ENCODE data around the gene HK1.

Gene HK1

DNA sequence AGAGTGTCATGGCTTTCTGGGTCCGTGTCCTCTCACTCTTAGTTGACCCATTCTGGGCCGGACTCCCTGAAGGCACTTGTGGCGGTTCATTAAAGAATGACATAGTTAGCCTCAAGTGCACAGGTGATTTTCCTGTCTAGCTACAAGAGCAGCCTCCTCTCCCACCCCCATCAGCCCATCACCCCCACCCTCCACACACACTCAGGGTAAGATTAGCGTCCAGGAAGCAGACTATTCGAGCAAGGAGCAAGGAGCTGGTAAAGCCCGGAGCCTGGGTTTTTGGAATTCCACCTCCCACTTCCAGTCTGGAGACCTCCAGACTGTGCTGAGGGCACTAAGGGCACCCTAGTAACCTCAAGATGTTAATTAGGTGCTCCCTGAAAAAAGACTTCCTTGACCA lies 98.9 kb downstream of the HK1 start:
- DNase-seq (ENCODE audit: low spot score): no peak

DNA sequence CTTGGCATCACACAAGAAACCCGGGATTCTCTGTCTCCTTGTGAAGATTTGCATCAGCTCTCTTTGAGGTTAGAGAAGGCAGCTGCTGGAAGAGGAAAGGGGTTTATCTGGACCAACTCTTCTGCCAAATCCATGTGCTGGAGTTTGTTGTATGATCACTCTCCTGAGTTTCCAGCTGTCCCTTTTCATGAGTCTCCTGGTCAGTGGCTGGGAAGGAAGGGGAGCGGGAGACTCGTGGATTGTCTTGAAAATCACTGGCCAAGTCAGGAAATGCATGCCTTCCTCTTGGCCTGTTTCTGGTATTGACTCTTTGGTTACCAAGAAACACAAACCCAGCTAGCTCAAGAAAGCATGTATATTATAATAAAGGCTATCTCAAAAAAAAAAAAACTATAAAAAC lies 99.6 kb downstream of the HK1 start:
- DNase-seq (ENCODE audit: low spot score): no peak

DNA sequence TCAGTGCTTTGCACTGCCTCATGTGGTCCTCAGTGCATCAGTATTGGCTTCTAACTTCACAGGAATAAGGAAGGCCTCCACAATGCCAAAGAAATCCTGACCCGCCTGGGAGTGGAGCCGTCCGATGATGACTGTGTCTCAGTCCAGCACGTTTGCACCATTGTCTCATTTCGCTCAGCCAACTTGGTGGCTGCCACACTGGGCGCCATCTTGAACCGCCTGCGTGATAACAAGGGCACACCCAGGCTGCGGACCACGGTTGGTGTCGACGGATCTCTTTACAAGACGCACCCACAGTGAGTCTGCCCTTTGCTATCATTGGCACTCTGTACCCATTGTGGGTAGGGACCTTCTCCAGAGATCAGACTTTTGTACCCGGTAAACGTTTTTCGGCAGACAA lies 101.5 kb downstream of the HK1 start:
- no peak for DNase-seq (ENCODE audit: low spot score)

DNA sequence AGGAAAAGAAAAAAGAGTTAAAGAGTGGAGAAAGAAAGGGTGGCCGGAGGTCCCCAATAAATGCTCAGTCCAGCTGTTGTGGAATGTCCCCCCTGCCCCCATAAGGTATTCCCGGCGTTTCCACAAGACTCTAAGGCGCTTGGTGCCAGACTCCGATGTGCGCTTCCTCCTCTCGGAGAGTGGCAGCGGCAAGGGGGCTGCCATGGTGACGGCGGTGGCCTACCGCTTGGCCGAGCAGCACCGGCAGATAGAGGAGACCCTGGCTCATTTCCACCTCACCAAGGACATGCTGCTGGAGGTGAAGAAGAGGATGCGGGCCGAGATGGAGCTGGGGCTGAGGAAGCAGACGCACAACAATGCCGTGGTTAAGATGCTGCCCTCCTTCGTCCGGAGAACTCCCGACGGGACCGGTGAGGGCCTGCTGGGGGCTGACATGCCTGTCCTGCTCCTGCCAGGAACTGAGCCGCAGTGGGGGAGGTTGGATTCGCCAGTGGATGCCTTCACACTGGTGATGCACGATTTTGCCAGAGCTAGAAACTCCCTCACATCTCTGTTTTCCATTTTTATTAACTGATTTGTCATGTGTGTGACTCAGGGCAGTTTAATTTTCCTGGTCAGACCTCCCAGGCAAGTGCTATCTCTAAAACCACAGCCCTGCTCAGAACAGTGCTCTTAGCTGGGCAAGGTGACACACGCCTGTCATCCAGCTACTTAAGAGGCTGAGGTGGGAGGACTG lies 104.3 kb downstream of the HK1 start:
- DNase-seq (ENCODE audit: low spot score): no peak

DNA sequence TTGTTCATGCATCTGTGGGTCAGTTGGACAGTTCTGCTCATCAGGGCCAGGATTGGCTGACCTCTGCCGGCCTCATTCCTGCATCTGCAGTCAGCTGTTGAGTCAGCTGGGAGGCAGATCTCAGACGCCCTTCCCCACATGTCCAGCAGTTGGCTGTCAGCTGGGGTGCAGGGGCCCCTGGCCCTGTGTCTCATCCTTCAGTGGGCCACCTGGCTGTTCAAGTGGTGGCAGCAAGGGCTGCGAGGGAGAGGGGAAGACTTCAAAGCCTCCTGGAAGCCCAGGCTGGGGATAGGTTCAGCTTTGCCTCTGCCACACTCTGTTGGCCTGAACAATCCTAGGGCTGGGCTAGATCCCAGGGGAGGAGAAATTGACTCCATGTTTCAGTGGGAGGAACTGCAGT lies 105.3 kb downstream of the HK1 start:
- DNase-seq (ENCODE audit: low spot score): no peak

DNA sequence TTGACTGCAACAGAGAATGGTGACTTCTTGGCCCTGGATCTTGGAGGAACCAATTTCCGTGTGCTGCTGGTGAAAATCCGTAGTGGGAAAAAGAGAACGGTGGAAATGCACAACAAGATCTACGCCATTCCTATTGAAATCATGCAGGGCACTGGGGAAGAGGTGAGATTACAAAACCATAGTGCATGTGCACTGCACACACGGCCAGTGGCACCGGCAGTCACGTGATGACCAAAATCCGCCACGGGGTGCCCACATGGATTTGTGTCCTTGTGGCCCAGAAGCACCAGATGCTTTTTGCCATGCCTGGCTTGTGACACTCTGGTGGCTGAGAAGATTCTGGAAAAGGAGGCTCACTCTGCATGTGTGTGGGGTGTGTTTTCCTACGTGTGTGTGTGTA lies 106.0 kb downstream of the HK1 start:
- no peak for DNase-seq (ENCODE audit: low spot score)

DNA sequence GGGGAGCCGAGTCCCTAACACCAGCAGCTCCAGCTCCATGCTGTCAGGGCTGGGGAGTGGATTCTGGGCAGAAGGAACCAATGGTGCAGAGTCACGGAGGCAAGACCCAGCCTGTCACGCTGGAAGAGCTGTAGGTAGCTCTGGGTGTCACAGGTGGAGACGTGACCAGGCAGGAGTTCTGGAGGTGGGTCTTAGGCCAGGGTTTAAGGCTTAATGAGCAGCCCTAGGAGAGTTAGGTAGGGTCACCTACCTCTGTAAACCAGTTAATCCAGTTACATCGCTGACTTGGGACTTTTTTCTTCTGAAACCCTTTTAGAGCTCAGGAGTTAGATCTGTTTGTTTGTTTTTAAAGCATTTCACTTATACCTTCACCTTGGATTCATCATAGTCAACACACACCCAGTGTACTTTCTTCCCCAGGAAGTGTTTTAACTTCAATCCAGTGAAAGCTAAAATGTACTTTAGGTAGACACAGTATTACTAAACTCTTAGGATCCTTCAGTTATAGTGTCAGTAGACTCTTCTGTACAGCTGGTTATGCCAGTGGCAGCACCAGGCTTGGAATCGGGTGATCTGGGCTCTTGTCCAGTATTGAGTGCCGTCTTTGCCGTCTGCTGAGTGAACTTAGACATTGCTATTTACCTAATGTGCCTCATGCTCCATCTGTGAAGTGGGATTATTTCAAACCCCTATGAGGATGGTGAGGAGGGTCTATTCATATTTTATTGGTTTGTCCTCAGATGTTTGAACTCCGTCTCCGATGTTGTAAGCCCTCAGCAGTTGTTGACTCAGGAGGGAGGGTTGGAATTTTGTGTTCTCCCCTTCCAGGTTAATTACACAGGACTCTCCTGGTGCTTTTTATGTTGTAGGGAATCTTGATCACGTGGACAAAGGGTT lies 107.4 kb downstream of the HK1 start:
- DNase-seq (ENCODE audit: low spot score): no peak

DNA sequence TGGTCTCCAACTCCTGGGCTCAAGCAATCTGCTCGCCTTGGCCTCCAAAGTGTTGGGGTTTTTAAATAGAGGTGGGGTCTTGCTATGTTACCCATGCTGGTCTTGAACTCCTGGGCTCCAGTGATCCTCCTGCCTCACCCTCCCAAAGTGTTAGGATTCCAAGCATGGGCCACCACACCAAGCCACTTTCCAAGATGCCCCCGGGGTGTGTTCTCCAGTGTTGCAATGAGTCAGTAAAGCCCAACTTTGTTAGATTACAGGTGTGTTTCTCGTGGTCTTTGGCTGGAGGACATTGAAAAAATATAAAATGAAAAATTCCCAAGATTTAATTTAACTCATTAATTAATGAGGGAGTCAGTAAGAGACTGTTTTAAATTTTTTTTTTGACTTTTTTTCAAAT lies 109.2 kb downstream of the HK1 start:
- no peak for DNase-seq (ENCODE audit: low spot score)

DNA sequence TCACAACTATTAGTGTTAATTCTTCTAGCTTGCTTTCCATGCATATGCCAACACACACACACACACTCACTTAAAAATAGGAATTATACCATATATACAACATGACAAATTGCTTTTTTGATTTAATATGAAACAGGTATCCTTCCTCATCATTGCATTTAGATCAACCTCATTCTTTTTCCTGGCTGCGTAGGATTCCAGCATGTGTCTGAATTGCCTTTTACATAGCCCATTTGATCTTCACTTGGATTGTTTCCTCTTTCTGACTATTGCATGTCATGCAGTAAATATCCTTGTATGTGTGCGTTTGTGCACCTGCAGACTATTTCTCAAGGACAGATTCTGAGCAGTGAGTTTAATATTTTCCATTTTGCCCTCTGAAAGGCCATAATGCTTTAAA lies 110.2 kb downstream of the HK1 start:
- DNase-seq (ENCODE audit: low spot score): no peak

DNA sequence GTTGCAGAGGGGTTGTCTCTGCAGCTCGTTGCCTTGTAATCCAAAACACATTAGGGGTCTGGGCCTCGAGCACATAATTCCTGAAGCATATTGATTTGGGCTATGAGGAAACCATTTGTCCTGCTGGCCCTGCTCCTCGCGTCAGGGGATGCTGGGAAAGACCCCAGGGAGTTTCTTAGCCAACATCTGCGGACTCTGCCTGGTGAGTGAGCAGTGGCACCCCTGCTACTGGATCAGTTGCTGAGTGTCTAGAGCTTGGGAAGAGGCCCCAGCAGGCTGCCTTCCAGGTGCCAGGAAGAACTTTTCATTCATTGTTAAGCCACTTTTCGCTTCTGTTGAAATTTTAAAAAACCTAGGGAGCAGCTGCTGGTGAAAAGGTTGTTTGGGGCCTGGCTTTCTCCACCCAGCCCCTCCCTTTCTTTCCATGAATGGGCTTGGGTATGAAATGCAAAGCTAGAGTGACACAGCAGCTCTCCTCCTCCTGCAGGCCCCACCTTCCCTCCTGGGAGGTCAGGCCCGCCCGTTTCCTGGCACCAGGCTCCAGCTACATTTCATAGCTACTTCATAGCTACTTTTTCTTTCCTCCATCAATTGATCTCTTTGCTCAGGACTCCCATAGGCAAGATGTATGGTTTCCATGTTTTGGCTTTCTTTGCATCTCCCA lies 111.7 kb downstream of the HK1 start:
- no peak for DNase-seq (ENCODE audit: low spot score)

DNA sequence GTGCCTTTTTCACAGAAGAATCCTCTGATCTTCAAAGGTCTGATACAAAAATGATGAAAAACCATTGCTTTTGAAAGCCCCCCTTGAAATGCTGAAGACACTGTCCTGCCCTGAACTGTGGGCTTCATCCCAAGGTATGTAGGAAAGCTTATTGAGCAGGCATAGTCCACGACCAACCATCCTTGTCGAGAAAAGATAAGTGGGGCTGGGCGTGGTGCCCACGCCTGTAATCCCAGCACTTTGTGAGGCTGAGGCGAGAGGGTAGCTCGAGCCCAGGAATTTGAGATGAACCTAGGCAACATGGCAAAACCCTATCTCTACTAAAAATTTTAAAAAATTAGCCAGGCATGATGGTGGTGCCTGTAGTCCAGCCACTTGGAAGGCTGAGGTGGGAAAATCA lies 112.9 kb downstream of the HK1 start:
- DNase-seq (ENCODE audit: low spot score): no peak

DNA sequence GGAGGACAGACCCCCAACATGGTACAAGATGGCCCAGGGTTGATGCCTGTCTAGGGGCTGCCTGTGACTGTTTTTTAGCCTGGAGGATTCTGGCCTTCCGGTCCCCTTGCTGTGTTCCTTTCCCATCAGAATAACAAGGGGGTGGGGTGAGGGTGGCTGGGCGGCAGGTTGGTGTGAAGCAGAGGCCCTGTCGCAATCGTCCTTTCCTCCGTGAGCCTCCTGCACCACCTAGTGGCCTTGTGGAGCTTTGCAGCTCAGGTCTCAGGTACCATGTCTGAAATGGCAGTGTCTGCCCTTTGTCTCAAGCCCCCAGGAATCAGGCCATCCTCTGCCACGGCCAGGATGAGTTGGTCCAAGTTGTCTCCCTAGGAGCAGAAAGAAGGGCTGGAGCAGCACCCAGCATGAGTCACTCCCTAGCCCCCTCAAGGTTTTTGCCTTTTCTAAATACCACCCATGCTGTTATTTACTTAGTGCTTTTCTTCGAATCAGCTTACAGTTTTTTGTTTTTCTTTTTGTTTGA lies 114.2 kb downstream of the HK1 start:
- DNase-seq (ENCODE audit: low spot score): peak; percentile 81

DNA sequence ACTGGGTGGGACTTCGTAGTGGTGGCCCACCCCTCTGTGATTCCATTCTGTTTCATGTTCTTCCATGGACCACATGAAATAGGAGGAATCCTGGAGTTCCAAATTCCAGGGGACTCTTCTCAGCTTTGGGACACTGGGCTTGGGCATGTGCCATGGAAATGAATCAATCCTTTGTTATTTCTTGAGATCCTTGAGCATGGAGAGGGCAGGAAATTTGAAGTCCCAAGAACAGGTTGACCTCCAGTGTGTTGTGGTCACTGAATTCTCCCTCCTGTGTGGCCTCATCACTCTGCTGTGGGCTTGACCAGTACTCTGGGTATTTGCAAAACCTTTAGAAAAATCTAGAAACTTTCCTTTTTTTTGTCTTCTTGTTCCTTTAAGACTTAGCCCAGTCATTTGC lies 115.7 kb downstream of the HK1 start:
- DNase-seq (ENCODE audit: low spot score): no peak

DNA sequence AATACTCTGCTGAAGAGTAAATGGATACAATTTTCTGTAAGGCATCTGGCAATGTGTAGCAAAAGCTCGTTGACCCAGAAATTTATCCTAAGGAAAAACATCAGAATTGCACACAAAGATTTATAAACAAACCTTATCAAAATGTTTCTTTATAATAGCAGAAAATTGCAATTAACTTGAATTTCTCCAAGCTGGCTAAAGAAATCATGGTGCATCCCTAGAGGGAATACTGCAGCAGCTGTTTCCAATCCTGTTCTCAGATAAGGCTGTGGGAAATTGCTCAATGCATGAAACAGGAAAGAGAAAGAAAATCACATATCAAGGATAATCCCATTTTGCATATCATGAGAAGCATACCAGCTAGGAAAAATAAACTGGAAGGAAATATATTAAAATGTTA lies 119.7 kb downstream of the HK1 start:
- DNase-seq (ENCODE audit: low spot score): no peak

DNA sequence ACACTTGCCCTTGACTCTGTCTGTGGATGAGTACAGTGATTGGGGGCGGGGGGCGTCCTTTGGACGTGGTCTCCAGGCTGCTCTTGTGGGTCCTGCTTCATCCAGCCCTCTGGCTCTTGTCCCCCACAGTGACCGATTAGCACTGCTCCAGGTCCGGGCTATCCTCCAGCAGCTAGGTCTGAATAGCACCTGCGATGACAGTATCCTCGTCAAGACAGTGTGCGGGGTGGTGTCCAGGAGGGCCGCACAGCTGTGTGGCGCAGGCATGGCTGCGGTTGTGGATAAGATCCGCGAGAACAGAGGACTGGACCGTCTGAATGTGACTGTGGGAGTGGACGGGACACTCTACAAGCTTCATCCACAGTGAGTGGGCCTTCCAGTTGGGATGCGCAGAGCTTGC lies 120.2 kb downstream of the HK1 start:
- no peak for DNase-seq (ENCODE audit: low spot score)

DNA sequence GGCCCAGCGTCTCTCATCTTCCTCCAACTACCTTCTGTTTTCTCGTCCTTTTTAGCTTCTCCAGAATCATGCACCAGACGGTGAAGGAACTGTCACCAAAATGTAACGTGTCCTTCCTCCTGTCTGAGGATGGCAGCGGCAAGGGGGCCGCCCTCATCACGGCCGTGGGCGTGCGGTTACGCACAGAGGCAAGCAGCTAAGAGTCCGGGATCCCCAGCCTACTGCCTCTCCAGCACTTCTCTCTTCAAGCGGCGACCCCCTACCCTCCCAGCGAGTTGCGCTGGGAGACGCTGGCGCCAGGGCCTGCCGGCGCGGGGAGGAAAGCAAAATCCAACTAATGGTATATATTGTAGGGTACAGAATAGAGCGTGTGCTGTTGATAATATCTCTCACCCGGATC lies 122.6 kb downstream of the HK1 start:
- DNase-seq (ENCODE audit: low spot score): no peak

DNA sequence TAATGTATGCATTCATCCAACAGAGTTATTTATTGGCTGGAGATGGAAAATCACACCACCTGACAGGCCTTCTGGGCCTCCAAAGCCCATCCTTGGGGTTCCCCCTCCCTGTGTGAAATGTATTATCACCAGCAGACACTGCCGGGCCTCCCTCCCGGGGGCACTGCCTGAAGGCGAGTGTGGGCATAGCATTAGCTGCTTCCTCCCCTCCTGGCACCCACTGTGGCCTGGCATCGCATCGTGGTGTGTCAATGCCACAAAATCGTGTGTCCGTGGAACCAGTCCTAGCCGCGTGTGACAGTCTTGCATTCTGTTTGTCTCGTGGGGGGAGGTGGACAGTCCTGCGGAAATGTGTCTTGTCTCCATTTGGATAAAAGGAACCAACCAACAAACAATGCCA lies 123.1 kb downstream of the HK1 start:
- DNase-seq (ENCODE audit: low spot score): no peak

DNA sequence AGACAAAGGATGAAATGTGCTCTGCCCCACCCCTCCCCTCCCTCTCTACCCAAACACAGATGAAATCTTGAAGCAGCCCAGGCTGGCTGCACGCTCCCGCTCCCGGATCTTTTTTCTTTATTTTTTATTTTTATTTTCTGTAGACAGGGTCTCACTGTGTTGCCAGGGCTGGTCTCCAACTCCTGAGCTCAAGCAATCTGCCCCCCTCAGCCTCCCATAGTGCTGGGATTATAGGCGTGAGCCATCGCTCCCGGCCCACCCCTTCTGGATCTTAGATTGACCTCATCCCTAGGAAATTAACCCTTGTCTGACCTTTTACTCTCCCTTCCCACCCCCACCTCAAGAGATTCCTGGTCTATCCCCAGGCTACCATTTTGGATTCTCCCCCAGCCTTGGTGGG lies 124.1 kb downstream of the HK1 start:
- DNase-seq (ENCODE audit: low spot score): no peak

DNA sequence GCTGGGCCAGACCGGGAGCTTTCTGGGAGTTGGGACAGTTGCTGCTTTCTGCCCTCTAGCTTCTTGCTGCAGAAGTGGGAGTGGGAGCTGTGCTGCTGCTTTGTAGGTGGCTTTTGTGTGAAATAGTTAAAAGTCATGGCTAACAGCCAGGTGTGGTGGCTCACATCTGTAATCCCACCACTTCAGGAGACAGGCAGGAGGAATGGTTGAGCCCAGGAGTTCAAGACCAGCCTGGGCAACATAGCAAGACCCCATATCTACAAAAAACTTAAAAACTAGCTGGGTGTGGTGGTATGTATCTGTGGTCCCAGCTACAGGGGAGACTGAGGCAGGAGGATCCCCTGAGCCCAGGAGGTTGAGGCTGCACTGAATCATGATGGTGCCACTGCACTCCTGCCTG lies 124.8 kb downstream of the HK1 start:
- no peak for DNase-seq (ENCODE audit: low spot score)

DNA sequence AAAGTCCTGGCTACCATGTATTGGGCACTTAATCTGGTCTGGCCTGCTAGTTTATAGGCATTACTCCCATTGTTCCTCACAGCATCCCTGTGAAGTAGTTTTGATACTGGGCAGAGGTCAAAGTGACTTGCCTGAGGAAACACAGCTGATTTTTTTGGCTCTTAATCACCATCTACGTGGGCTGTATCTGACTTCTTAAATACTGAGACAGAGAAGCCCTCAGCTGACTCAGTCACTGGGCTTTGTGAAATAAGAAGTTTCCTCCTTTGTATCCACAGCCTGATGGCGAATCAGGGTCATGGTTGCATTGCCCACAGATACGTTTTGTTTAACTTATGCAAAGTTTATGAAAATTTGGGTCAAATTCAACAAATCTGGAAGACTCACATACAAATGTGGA lies 125.2 kb downstream of the HK1 start:
- DNase-seq (ENCODE audit: low spot score): no peak

DNA sequence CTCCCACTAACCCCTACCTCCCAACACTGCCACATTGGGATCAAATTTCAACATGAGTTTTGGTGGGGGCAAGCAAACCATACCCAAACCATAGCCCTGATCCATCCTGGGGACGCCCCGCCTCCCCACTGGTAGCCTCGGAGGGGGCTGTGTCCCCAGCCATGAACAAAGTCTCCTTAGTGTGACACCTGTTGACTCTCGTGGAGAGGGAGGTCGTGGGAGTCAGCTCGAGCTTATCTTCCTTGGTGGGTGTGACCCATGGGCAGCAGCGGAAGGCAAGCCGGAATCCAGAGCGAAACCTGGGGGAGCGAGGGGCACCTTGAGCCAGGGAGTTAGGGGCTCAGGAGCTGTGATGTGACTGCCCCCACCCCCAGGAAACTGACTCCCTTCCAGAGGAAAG lies 126.5 kb downstream of the HK1 start:
- DNase-seq (ENCODE audit: low spot score): no peak

DNA sequence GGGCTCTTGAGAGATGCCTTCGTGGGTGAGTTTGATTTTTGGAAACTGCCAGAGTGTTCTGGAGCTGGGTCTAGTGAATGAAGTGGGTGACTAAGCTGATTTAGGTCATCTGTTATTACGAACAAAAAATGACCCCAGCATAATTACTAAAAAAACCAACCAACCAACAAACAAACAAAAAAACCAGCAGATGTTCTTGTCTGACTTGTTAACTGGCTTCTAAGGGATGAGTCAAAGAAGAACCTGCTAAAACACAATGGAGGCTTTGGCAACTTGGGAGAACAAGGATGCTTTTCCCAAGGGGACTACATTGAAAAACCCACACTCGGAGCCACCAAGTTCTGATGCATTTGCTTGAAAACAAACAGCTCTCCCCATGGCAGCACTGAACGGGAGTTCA lies 126.9 kb downstream of the HK1 start:
- no peak for DNase-seq (ENCODE audit: low spot score)

DNA sequence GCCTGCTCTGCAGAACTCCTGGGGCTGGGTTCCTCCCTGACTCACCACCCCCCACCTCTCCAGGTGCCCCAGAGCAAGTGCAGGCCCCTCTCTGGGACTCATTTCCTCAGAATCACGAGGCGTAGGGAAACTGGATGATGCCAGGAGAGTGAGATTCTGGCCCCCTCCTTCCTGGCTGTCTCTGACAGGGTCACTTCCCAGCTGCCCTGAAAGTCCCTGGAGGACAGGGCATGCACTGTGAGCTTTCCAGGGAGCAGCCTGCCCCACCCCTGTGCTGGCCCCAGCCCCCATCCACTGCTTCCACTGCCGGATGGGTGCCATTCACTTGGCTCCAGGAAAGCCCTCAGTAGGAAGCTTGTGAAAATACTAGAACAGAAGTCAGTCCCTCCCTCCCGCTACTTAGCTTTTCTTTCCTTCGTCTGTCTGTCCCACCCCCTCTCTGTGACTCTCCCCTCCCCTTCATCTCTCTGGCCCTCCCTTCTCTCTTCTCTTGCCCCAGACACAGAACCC lies 128.1 kb downstream of the HK1 start:
- DNase-seq (ENCODE audit: low spot score): no peak

All from D341Med (cell line).